Activated T-helper 1 cell treated with anti-CD3 and anti-CD28 coated beads, Interleukin-12 subunit alpha, Interleukin-12 subunit beta, Interleukin-2, Interleukin-4 antibody, amounts not matched to agents 30 ng/mL and 10 ng/mL and 1 ng/mL, durations not matched to agents 14 hours and 24 hours and 36 hours (primary cell): Measurements from ENCODE around the gene NR6A1. TPM values are rescaled to one million over a fixed set of nuclear protein-coding genes. Genes with fewer than 3 reads are reported as not detected.

Experiments used
- DNase-seq: peaks from one replicate; pipeline ENCODE4 v3.0.0; 2021; ENCODE audit warnings: low spot score
- H3K27ac Mint-ChIP-seq: one replicate; pipeline ENCODE4 v1.8.0; 2021; ENCODE audit warnings: mild to moderate bottlenecking, mixed read lengths
- H3K27me3 Mint-ChIP-seq: one replicate; pipeline ENCODE4 v1.8.0; 2022; ENCODE audit warnings: mild to moderate bottlenecking, moderate library complexity, mixed read lengths; ENCODE audit not compliant: insufficient read depth
- H3K36me3 Mint-ChIP-seq: one replicate; pipeline ENCODE4 v1.8.0; 2021; ENCODE audit warnings: low read depth, mixed read lengths
- H3K4me1 Mint-ChIP-seq: one replicate; pipeline ENCODE4 v1.8.0; 2021; ENCODE audit warnings: low read depth, mixed read lengths
- H3K4me3 Mint-ChIP-seq: one replicate; pipeline ENCODE4 v1.8.0; 2021; ENCODE audit warnings: mild to moderate bottlenecking, moderate library complexity, mixed read lengths
- H3K9me3 Mint-ChIP-seq: one replicate; pipeline ENCODE4 v1.8.0; 2021; ENCODE audit warnings: mixed read lengths
- intact Hi-C: fragments of 100-400 bp; cut with micrococcal nuclease; formaldehyde crosslinking; loops from one replicate; pipeline ENCODE4 v1.15.1; 2024
- total RNA-seq: library from RNA; stranded (reverse); gene quantifications from 2 replicates; pipeline ENCODE4 v1.2.3, GENCODE V29; 2022

NR6A1 gene
- total RNA-seq, 1 donor from 2014 or later = 1.7 TPM

DNA sequence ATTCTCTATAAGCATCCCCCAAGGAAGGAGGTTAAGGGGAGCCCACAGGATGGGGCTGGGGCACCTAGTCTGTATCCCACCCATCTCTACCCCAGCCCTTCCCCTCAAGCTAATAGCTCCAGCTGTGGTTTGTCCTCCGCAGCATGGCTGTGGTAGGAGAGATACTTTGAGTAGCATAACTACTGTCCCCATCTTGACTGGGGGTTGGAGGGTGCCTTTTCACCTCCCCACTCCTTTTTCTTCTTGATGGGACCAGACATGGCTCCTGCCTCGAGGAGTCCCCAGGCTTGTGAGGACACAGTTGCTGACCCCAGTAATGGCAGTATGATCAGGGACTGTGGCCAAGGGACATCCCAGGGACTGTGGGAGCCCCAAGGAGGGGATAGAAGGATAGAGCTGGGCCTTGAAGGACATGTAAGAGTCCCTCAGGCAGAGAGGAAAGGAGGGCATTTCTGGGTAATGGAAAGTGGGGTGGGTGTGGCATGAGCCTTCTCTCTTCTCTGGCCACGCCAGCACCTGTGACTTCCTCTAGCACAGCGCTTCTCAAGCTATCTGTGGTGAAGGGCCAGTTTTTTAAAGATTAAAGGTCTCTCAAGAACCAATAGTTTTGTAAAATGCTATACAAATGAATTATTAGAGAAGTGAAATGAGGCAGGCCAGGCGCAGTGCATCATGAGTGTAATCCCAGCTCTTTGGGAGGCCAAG lies 19.8 kb upstream of the NR6A1 start:
- no peaks in the 10 kb centered on the region for H3K9me3 Mint-ChIP-seq
- intact Hi-C loops = no loop called here
- H3K36me3 Mint-ChIP-seq = no peaks in the 10 kb centered on the region
- no peak overlapping the region for H3K4me3 Mint-ChIP-seq
- H3K27ac Mint-ChIP-seq = no peak overlapping the region
- H3K4me1 Mint-ChIP-seq = no peaks in the 10 kb centered on the region
- no peak for DNase-seq
- peaks cover 8% of the 10 kb centered on the region for H3K27me3 Mint-ChIP-seq

GRCh38 chr9:124790301-124790700 lies 19.2 kb upstream of the NR6A1 start:
- H3K36me3 Mint-ChIP-seq = no peaks in the 10 kb centered on the region
- intact Hi-C loops = no loop called here

DNA sequence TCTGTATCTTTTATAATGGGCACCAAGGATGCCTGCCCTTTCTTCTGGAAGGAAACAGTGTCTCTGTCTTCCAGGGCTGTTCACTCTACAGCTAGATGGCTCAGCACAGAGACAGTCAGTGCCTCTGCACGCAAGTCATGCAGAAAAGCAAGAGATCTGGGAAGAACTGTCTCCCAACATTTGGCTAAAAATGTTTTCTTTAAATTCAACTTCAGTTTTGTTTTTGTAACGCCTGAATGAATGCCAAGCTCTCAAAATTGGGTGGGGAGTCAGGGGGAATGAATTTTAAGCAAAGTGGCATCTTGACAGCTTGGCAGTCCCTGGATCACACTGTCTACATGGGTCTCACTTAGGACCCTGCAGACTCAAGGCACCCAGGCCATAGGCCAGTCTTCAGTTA lies 18.4 kb upstream of the NR6A1 start:
- Mint-ChIP-seq H3K27ac (no peak overlapping the region), H3K4me1 (no peaks in the 10 kb centered on the region), H3K4me3 (no peak overlapping the region), H3K27me3 (peaks cover 8% of the 10 kb centered on the region), H3K36me3 (no peaks in the 10 kb centered on the region), H3K9me3 (no peaks in the 10 kb centered on the region)
- no peak for DNase-seq
- intact Hi-C loops = no loop called here

More at GRCh38 chr9:124790301-124790700, 19.2 kb upstream of the NR6A1 start:
- H3K27ac Mint-ChIP-seq = no peak overlapping the region
- no peak overlapping the region for H3K4me3 Mint-ChIP-seq
- H3K4me1 Mint-ChIP-seq = no peaks in the 10 kb centered on the region
- H3K27me3 Mint-ChIP-seq = peaks cover 8% of the 10 kb centered on the region
- H3K9me3 Mint-ChIP-seq = no peaks in the 10 kb centered on the region
- DNase-seq = no peak

- no peak overlapping the region for H3K4me3 Mint-ChIP-seq
- H3K36me3 Mint-ChIP-seq = no peaks in the 10 kb centered on the region
- no peak overlapping the region for H3K27ac Mint-ChIP-seq
- DNase-seq = no peak
- no peaks in the 10 kb centered on the region for H3K9me3 Mint-ChIP-seq
- intact Hi-C loops = no loop called here
- H3K27me3 Mint-ChIP-seq = peaks cover 10% of the 10 kb centered on the region
- no peaks in the 10 kb centered on the region for H3K4me1 Mint-ChIP-seq
These were observed 17.6 kb upstream of the NR6A1 start for GRCh38 chr9:124788542-124789217.

DNA sequence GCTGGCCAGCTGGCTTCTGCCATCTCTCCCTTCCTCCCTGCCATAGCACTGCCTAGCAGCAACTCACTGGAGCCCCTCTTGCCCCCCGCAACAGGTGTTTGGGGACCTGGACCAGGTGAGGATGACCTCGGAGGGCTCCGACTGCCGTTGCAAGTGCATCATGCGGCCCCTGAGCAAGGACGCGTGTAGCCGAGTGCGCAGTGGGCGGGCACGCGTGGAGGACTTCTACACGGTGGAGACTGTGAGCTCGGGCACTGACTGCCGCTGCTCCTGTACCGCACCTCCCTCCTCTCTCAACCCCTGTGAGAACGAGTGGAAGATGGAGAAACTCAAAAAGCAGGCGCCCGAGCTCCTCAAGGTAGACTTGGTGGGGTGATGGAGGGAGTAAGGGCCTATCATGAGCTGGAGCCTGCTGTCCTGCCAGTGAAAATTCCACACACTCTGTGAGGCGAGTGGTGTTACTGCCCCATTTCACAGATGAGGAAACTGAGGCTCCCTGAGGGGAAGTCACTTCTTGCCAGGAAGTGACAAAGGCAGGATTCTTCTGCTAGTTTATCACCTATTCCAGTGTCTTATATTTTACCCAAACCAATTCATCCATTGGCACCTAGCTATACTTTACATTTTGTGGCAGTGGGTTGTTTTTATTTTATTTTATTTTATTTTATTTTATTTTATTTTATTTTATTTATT lies 15.9 kb upstream of the NR6A1 start:
- no peaks in the 10 kb centered on the region for H3K4me1 Mint-ChIP-seq
- no peaks in the 10 kb centered on the region for H3K36me3 Mint-ChIP-seq
- H3K27ac Mint-ChIP-seq = no peak overlapping the region
- H3K27me3 Mint-ChIP-seq = peaks cover 9% of the 10 kb centered on the region
- no peak for DNase-seq
- no peaks in the 10 kb centered on the region for H3K9me3 Mint-ChIP-seq
- intact Hi-C loops = no loop called here
- no peak overlapping the region for H3K4me3 Mint-ChIP-seq

DNA sequence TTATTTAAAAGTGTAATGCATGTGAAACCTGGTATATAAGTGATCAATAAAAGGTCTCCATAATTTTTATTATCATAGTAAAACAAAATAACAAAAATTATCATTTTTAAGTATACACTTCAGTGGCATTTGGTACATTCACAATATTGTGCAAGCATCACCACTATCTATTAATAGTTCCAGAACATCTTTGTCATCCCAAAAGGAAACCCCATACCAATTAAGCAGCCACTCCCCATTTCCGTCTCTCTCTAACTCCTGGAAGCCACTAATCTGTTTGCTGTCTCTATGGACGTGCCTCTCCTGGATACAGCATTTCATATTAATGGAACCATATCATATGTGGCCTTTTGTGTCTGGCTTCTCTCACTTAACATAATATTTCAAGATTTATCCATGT lies 13.4 kb upstream of the NR6A1 start:
- H3K27ac Mint-ChIP-seq = no peak overlapping the region
- no peaks in the 10 kb centered on the region for H3K36me3 Mint-ChIP-seq
- no peak overlapping the region for H3K4me3 Mint-ChIP-seq
- no peaks in the 10 kb centered on the region for H3K4me1 Mint-ChIP-seq
- DNase-seq = no peak
- H3K27me3 Mint-ChIP-seq = peaks cover 10% of the 10 kb centered on the region
- intact Hi-C loops = no loop called here
- no peaks in the 10 kb centered on the region for H3K9me3 Mint-ChIP-seq

GRCh38 chr9:124783830-124784229 lies 12.7 kb upstream of the NR6A1 start:
- Mint-ChIP-seq H3K9me3 (no peaks in the 10 kb centered on the region), H3K36me3 (no peaks in the 10 kb centered on the region), H3K4me1 (no peaks in the 10 kb centered on the region), H3K27ac (no peak overlapping the region), H3K4me3 (no peak overlapping the region), H3K27me3 (peaks cover 9% of the 10 kb centered on the region)
- DNase-seq = no peak
- intact Hi-C loops = no loop called here

GRCh38 chr9:124782661-124783574 lies 11.8 kb upstream of the NR6A1 start:
- H3K27ac Mint-ChIP-seq = no peak overlapping the region

DNA sequence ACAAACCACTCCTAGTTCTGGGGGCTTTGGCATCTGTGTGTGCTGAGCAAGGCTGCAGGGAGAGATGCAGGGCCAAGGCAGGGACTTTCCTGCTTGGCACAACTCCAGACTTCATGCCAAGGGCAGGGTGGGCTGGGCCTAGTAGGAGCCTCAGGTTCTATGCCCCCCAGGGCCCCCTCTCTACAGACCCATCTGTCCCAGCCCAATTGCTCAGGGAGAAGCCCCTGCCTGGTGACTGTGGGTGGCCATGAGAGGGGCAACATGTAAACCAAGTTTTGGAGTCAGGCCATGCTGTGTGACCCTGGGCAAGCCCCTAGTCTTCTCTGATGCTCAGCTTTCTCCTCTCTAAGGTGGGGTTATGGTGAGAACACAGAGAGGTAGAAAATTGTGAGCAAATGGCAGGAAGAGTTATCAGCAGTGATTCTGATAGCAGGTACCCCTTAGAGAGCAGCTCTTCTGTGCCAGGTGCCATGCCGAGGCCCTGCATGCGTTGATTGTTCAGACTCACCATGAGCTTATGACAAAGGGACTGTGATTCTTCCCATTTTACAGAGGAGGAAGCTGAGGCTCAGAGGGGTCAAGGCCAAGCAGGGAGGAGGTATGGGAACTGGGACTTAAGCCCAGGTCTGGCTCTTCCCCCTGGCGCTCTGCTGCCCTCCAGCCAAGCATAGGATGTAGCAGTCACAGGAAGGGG lies 11.0 kb upstream of the NR6A1 start:
- DNase-seq = no peak
- peaks cover 17% of the 10 kb centered on the region for H3K27me3 Mint-ChIP-seq
- no peaks in the 10 kb centered on the region for H3K9me3 Mint-ChIP-seq
- no peaks in the 10 kb centered on the region for H3K4me1 Mint-ChIP-seq
- intact Hi-C loops = no loop called here
- H3K27ac Mint-ChIP-seq = no peak overlapping the region
- no peaks in the 10 kb centered on the region for H3K36me3 Mint-ChIP-seq
- no peak overlapping the region for H3K4me3 Mint-ChIP-seq

More at GRCh38 chr9:124782661-124783574, 11.8 kb upstream of the NR6A1 start:
- no peak for DNase-seq
- H3K27me3 Mint-ChIP-seq = peaks cover 11% of the 10 kb centered on the region
- no peaks in the 10 kb centered on the region for H3K4me1 Mint-ChIP-seq
- no peak overlapping the region for H3K4me3 Mint-ChIP-seq
- H3K9me3 Mint-ChIP-seq = no peaks in the 10 kb centered on the region
- H3K36me3 Mint-ChIP-seq = no peaks in the 10 kb centered on the region
- intact Hi-C loops = no loop called here

- Mint-ChIP-seq H3K4me3 (no peak overlapping the region), H3K36me3 (no peaks in the 10 kb centered on the region), H3K9me3 (no peaks in the 10 kb centered on the region), H3K27me3 (peaks cover 27% of the 10 kb centered on the region), H3K4me1 (peaks cover 9% of the 10 kb centered on the region), H3K27ac (no peak overlapping the region)
- intact Hi-C loops = no loop called here
- no peak for DNase-seq
These were observed 9.6 kb upstream of the NR6A1 start for GRCh38 chr9:124780757-124781151.

DNA sequence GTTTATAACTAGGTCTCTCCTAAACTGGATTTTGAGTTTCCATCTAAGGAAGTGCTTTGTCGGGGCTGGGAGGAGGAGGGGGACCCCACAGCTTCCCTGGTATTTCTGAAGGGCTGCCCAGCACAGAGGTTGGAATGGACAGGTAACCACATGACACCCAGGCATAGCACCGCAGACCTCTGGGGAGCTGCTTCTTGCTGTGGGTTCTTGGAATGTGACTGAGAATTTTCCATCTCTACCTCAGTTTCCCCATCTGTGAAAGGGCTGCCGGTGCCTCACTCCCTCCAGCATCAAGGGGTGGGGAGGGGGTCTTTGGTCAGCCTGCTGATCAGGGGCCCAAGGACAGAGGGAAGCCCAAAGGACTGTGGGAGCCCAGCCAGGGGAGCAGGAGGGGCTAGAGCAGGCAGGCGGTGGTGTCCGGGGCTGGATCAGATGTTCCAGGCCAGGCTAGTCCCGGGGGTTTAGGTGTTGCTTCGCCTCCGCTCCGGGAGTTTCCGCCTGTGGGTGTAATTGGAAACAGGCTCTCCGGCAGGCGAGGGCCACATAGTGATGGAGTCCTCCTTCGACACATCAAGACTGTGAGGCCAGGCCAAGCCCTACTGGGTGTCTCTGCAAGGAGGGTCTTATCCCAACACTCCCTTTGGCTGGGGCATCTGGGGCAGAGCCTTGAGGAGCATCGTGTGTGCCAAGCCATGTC lies 9.1 kb upstream of the NR6A1 start:
- intact Hi-C loops = no loop called here

More for the DNA sequence above, 9.1 kb upstream of the NR6A1 start:
- Mint-ChIP-seq H3K36me3 (no peaks in the 10 kb centered on the region), H3K27me3 (peaks cover 31% of the 10 kb centered on the region), H3K27ac (no peak overlapping the region), H3K4me1 (peaks cover 11% of the 10 kb centered on the region), H3K4me3 (no peak overlapping the region), H3K9me3 (no peaks in the 10 kb centered on the region)
- DNase-seq = no peak
